IMR-90 (cell line): Measurements from ENCODE around the gene GRPEL2. TPM values are rescaled to one million over a fixed set of nuclear protein-coding genes. Genes with fewer than 3 reads are reported as not detected.

Source experiments
- ATAC-seq: fragments of 200-7000 bp; cut with Tn5 transposase; 2 replicates; pipeline ENCODE4 v1.9.1; 2020; ENCODE audit warnings: low read depth, mild to moderate bottlenecking, moderate library complexity
- BruUV-seq: library from RNA; stranded (reverse); fragments of 400-500 nt; replicated peaks from 2 replicates; lab custom pipeline; 2021; lab: Mats Ljungman, UMichigan
- CTCF ChIA-PET: fragments of 300-600 bp; formaldehyde crosslinking; extraction: SDS; loops from one replicate; lab custom pipeline; 2021; ENCODE audit warnings: antibody characterized with exemption; lab: Yijun Ruan, JAX
- POLR2A ChIA-PET: fragments of 300-600 bp; sonication (Branson Sonifier 250); formaldehyde crosslinking; loops from one replicate; lab custom pipeline; 2022; ENCODE audit warnings: antibody characterized with exemption; ENCODE audit not compliant: unreplicated experiment; lab: Charles Lee
- DNase-seq: peaks from one replicate; pipeline ENCODE4 v3.0.0; 2013
- H2AFZ ChIP-seq: replicated peaks from 2 replicates; pipeline ENCODE3; 2013; ENCODE audit warnings: low read length, mild to moderate bottlenecking; ENCODE audit not compliant: poor library complexity
- H2AK5ac ChIP-seq: 2 replicates; pipeline ENCODE4 v1.6.1; 2013; ENCODE audit warnings: low read depth, low read length, inconsistent platforms
- H2AK9ac ChIP-seq: replicated peaks from 2 replicates; pipeline ENCODE3; 2013; ENCODE audit warnings: mild to moderate bottlenecking, low read depth, low read length, moderate library complexity; ENCODE audit not compliant: poor library complexity
- H2BK120ac ChIP-seq: 2 replicates; pipeline ENCODE4 v1.6.1; 2013; ENCODE audit warnings: low read depth, low read length, inconsistent platforms
- H2BK15ac ChIP-seq: 3 replicates; pipeline ENCODE4 v1.6.1; 2013; ENCODE audit warnings: low read depth, low read length, inconsistent platforms
- H2BK20ac ChIP-seq: 2 replicates; pipeline ENCODE4 v1.6.1; 2013; ENCODE audit warnings: low read depth, mild to moderate bottlenecking, inconsistent platforms, low read length, moderate library complexity
- H2BK5ac ChIP-seq: 2 replicates; pipeline ENCODE4 v1.6.1; 2013; ENCODE audit warnings: mild to moderate bottlenecking, low read depth, low read length, inconsistent platforms; ENCODE audit not compliant: poor library complexity, severe bottlenecking
- H3K14ac ChIP-seq: replicated peaks from 2 replicates; pipeline ENCODE4 v1.6.1; 2013; ENCODE audit warnings: low read depth, low read length, inconsistent platforms
- H3K18ac ChIP-seq: 2 replicates; pipeline ENCODE4 v1.6.1; 2013; ENCODE audit warnings: low read depth, low read length, control low read depth
- H3K23ac ChIP-seq: 2 replicates; pipeline ENCODE4 v1.6.1; 2013; ENCODE audit warnings: low read depth, low read length, inconsistent platforms
- H3K27ac ChIP-seq: 2 replicates; pipeline ENCODE4 v1.5.1; 2013; ENCODE audit warnings: mild to moderate bottlenecking, control low read depth, low read length; ENCODE audit not compliant: insufficient read depth
- H3K27me3 ChIP-seq: 2 replicates; pipeline ENCODE4 v1.6.1; 2013; ENCODE audit warnings: low read length; ENCODE audit not compliant: control insufficient read depth, insufficient read depth
- H3K36me3 ChIP-seq: 2 replicates; pipeline ENCODE4 v1.6.1; 2013; ENCODE audit warnings: low read length, mixed read lengths; ENCODE audit not compliant: control insufficient read depth, insufficient read depth
- H3K4ac ChIP-seq: 2 replicates; pipeline ENCODE4 v1.6.1; 2013; ENCODE audit warnings: low read depth, low read length, inconsistent platforms
- H3K4me1 ChIP-seq: 2 replicates; pipeline ENCODE4 v1.6.1; 2013; ENCODE audit warnings: low read length, mixed read lengths; ENCODE audit not compliant: control insufficient read depth, insufficient read depth
- H3K4me2 ChIP-seq: 2 replicates; pipeline ENCODE4 v1.6.1; 2013; ENCODE audit warnings: low read depth, mild to moderate bottlenecking, control low read depth, low read length, moderate library complexity
- H3K4me3 ChIP-seq: 2 replicates; pipeline ENCODE4 v1.5.1; 2013; ENCODE audit warnings: low read depth, mild to moderate bottlenecking, control low read depth, low read length, moderate library complexity; ENCODE audit not compliant: insufficient read depth
- H3K56ac ChIP-seq: 2 replicates; pipeline ENCODE4 v1.6.1; 2013; ENCODE audit warnings: low read length, inconsistent platforms; ENCODE audit not compliant: insufficient read depth; ENCODE audit errors: extremely low read depth
- H3K79me1 ChIP-seq, 2 experiments: 2 replicates each; pipeline ENCODE4 v1.6.1; 2013; ENCODE audit warnings: low read length in 2 of 2, inconsistent platforms in 1 of 2, low read depth in 1 of 2
- H3K9ac ChIP-seq: 2 replicates; pipeline ENCODE4 v1.6.1; 2013; ENCODE audit warnings: low read depth, low read length, control low read depth
- H3K9me1 ChIP-seq: 2 replicates; pipeline ENCODE4 v1.6.1; 2013; ENCODE audit warnings: low read length, inconsistent platforms; ENCODE audit not compliant: insufficient read depth
- H3K9me3 ChIP-seq: 2 replicates; pipeline ENCODE4 v1.6.1; 2013; ENCODE audit warnings: low read length; ENCODE audit not compliant: control insufficient read depth, insufficient read depth
- H4K20me1 ChIP-seq: 2 replicates; pipeline ENCODE4 v1.6.1; 2013; ENCODE audit warnings: low read length, inconsistent platforms; ENCODE audit not compliant: insufficient read depth
- H4K5ac ChIP-seq: 2 replicates; pipeline ENCODE4 v1.6.1; 2013; ENCODE audit warnings: mild to moderate bottlenecking, low read depth, low read length, control low read depth
- H4K8ac ChIP-seq, 2 experiments: 2 replicates each; pipeline ENCODE4 v1.6.1; 2013; ENCODE audit warnings: low read depth in 2 of 2, low read length in 2 of 2, control low read depth in 1 of 2, inconsistent platforms in 1 of 2
- H4K91ac ChIP-seq: 2 replicates; pipeline ENCODE4 v1.6.1; 2013; ENCODE audit warnings: low read depth, low read length, inconsistent platforms; ENCODE audit not compliant: insufficient read depth
- BHLHE40 ChIP-seq: fragments of 150-350 bp; IDR thresholded peaks from 2 replicates; pipeline ENCODE4 v1.6.1; 2016; ENCODE audit warnings: mild to moderate bottlenecking, low read depth, low read length
- MXI1 ChIP-seq: IDR thresholded peaks from 2 replicates; pipeline ENCODE4 v1.6.1; 2012; ENCODE audit warnings: low read depth, mild to moderate bottlenecking, low read length, moderate library complexity, borderline replicate concordance
- RFX5 ChIP-seq: IDR thresholded peaks from 2 replicates; pipeline ENCODE4 v1.8.0; 2012; ENCODE audit warnings: low read depth, mild to moderate bottlenecking, low read length, moderate library complexity
- WGBS, 2 experiments: methylation state at CpG; one replicate each; pipeline versions ENCODE4 v1.1.5 to v1.1.7; 2013; ENCODE audit warnings: missing lambda C conversion rate in 2 of 2; ENCODE audit not compliant: insufficient read length in 1 of 2; ENCODE audit errors: extremely low coverage in 2 of 2; 5-methylcytosine and 5-hydroxymethylcytosine counted together
- dilution Hi-C: fragments of 300-500 bp; cut with HindIII; formaldehyde crosslinking; loops from one replicate; pipeline ENCODE4 v1.14.3; 2018; ENCODE audit warnings: low sequenced_read_pairs; ENCODE audit not compliant: unreplicated experiment
- in situ Hi-C: fragments of 300-500 bp; cut with MboI; formaldehyde crosslinking; loops from 3 replicates; pipeline ENCODE4 v1.14.3; 2019; ENCODE audit warnings: low sequenced_read_pairs, inconsistent platforms, mixed read lengths
- intact Hi-C: fragments of 100-400 bp; cut with micrococcal nuclease; formaldehyde crosslinking; loops from 2 replicates; pipeline ENCODE4 v1.10.0; 2022
- polyA plus RNA-seq, 3 experiments: library from polyadenylated mRNA; depleted of rRNA; stranded (reverse); fragments of >200 nt; gene quantifications; 2 replicates each; pipeline ENCODE4 v1.2.3, GENCODE V29; 2012; ENCODE audit warnings: low replicate concordance in 1 of 3
- total RNA-seq: library from RNA; depleted of rRNA; stranded (reverse); fragments of >200 nt; gene quantifications from 2 replicates; pipeline ENCODE4 v1.2.3, GENCODE V29; 2012

GRPEL2 gene
- total and polyA plus RNA-seq, 2 of the 4 experiments (the other 2 are of a cell fraction), result 6.2 to 18.1 TPM

DNA sequence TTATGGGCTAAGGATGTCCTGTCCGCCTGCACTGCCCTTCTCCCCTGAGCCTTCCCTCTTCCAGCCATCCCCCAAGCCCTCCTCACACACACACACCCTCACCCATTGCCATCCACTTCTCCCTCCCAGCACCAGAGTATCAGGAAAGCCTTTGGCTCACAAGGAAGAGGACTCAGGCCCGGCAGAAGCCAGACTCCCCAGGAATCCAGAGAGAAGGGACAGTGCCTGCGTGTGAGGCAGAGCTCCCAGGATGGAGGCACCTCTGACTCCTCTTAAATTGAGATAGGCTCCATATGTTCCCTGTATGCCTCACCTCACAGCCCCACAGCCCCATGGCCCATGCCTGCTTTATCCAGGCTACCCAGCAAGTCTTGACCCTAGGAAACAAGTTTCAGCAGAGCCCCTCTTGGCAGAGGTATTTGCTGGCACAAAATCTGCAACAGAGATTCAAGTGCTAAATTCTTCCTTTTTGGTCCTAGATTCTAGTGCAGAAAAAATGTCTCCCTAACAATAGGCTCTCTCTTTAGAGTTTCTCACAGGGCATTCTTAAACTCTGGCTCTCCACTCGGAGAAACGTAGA lies 33.0 kb downstream of the GRPEL2 start:
- H3K23ac ChIP-seq, result no peak overlapping the region
- no peaks in the 10 kb centered on the region for H4K20me1 ChIP-seq
- no CpG with 5 or more reads among the region's 5 CpGs for WGBS, 2 experiments
- no peak overlapping the region for H3K4me2 ChIP-seq
- no peak overlapping the region for H2BK15ac ChIP-seq
- no TSS peak for BruUV-seq
- H3K4me3 ChIP-seq, result no peak overlapping the region
- H3K4me1 ChIP-seq, result peaks cover 9% of the 10 kb centered on the region; the same call in 1 of the 2 replicates
- H2AK5ac ChIP-seq, result no peak overlapping the region
- H2BK120ac ChIP-seq, result no peak overlapping the region; the same call in 1 of the 2 replicates
- POLR2A ChIA-PET, result no interaction called here
- no peak overlapping the region for H3K56ac ChIP-seq
- H3K27ac ChIP-seq, result no peak overlapping the region
- H4K8ac ChIP-seq, result no peak overlapping the region
- peaks cover 0 to 5% of the 10 kb centered on the region in 2 experiments; a peak in 1 of 4 replicates for H3K79me1 ChIP-seq
- TF ChIP-seq RFX5 (no peak), BHLHE40 (no peak), MXI1 (no peak)
- peak overlapping the region; percentile 9; the same call in 1 of the 2 replicates for H3K4ac ChIP-seq
- dilution Hi-C loops, result no loop called here
- H3K9ac ChIP-seq, result no peak overlapping the region
- H3K9me1 ChIP-seq, result no peaks in the 10 kb centered on the region
- H3K14ac ChIP-seq, result peak overlapping the region; percentile 63; the same call in 1 of the 2 replicates
- ATAC-seq (peak; percentile 8; the same call in 1 of the 2 replicates), DNase-seq (no peak)
- CTCF ChIA-PET, result no interaction called here
- no peaks in the 10 kb centered on the region for H3K9me3 ChIP-seq
- H2BK20ac ChIP-seq, result no peak overlapping the region
- intact Hi-C loops, result no loop called here
- H2BK5ac ChIP-seq, result no peak overlapping the region
- no peaks in the 10 kb centered on the region for H3K36me3 ChIP-seq
- H2AFZ ChIP-seq, result peak overlapping the region; percentile 47
- in situ Hi-C loops, result no loop called here
- H3K18ac ChIP-seq, result no peak overlapping the region
- no peaks in the 10 kb centered on the region for H3K27me3 ChIP-seq
- H4K91ac ChIP-seq, result no peak overlapping the region
- H4K5ac ChIP-seq, result no peak overlapping the region
- no peak overlapping the region for H2AK9ac ChIP-seq
